ENCODE measurements around the gene PPP2R3B.

GRCh38 chrX:327660-328126, 59.0 kb downstream of the PPP2R3B start:
- no peak for TF ChIP-seq POLR2A (IDR thresholded peaks at IDR 0.05; ENCODE audit: low read depth, low read length)
- no peak for TF ChIP-seq CTCF (conservative IDR thresholded peaks at IDR 0.05; ENCODE audit: low read depth, low read length)
- no peak for TF ChIP-seq RAD21 (IDR thresholded peaks at IDR 0.05; ENCODE audit: low read length)
- no peak for TF ChIP-seq NFE2L2 (IDR thresholded peaks at IDR 0.05; ENCODE audit: low read depth, low read length)
- TF ChIP-seq MAZ (IDR thresholded peaks at IDR 0.05; ENCODE audit: borderline replicate concordance, low read depth, low read length) = no peak
- TF ChIP-seq RFX5 (IDR thresholded peaks at IDR 0.05; ENCODE audit: low read depth, low read length) = no peak
- TF ChIP-seq ELK1 (IDR thresholded peaks at IDR 0.05; ENCODE audit: borderline replicate concordance, low read depth, low read length) = no peak
